ENCODE data around the gene MTIF3.

GRCh38 chr13:27449936-27450828 lies at the start of gene MTIF3:
- TF ChIP-seq CTCF (conservative IDR thresholded peaks at IDR 0.05; ENCODE audit: low read length) (peak; percentile 23; the same call in 1 of the 2 replicates), EZH2phosphoT487 (IDR thresholded peaks at IDR 0.05; ENCODE audit: borderline replicate concordance, low read depth, low read length) (no peak)
